Measurements from ENCODE around the gene GHSR. TPM values are rescaled to one million over a fixed set of nuclear protein-coding genes. Genes with fewer than 3 reads are reported as not detected.

The GHSR gene
- total RNA-seq, 4 donors from 2014 or later, result not detected

DNA sequence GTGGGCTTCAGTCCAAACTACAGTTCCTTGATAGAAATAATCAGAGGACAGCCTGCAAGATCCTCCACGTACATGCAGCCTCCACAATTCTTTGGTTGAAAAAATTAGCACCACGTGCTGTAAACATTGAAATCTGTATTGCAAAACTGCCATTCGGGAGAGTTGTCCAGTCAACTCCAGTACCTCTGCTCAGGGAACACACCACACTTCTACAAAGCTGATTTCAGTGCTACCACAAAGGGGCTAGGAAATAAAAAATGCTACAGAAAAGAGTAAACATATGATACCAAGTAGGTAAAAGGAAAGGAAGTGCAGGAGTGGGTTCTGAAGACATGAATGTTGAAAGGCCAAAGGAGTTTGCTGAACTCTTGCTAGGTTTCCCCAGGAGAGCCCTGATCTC lies 40.4 kb downstream of the GHSR start:
- no peaks in the 10 kb centered on the region for H3K4me1 ChIP-seq

DNA sequence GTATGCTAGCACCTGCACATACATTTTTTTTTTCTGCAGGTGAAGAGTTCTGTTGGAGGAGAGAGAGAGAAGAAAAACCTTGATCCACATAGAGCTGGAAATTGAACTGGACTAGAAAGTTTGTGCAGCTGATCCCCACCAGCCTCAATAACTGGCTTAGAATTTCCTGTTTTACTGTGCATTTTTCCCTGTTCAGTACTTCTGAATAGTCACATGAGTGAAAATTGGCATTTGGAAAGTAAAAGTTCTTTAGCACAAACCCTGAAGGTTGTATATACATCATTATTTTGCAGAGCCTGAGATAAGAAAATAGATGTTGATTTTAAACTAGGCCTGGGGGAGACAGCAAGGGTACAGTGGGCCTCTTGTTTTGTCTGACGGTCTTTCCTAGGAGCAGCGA lies 42.3 kb downstream of the GHSR start:
- Histone ChIP-seq H3K9me3 (no peaks in the 10 kb centered on the region), H3K4me3 (no peak overlapping the region), H3K27me3 (no peaks in the 10 kb centered on the region), H3K4me1 (no peaks in the 10 kb centered on the region), H3K36me3 (no peaks in the 10 kb centered on the region), H3K27ac (no peak overlapping the region)
- no peak for DNase-seq
- no peak for TF ChIP-seq CTCF (IDR thresholded peaks at IDR 0.05)
- TF ChIP-seq POLR2A (IDR thresholded peaks at IDR 0.05), result no peak

More for the DNA sequence above, 40.4 kb downstream of the GHSR start:
- Histone ChIP-seq H3K36me3 (no peaks in the 10 kb centered on the region), H3K27me3 (no peaks in the 10 kb centered on the region), H3K27ac (no peak overlapping the region), H3K9me3 (no peaks in the 10 kb centered on the region), H3K4me3 (no peak overlapping the region)
- no peak for TF ChIP-seq CTCF (IDR thresholded peaks at IDR 0.05)
- no peak for DNase-seq

DNA sequence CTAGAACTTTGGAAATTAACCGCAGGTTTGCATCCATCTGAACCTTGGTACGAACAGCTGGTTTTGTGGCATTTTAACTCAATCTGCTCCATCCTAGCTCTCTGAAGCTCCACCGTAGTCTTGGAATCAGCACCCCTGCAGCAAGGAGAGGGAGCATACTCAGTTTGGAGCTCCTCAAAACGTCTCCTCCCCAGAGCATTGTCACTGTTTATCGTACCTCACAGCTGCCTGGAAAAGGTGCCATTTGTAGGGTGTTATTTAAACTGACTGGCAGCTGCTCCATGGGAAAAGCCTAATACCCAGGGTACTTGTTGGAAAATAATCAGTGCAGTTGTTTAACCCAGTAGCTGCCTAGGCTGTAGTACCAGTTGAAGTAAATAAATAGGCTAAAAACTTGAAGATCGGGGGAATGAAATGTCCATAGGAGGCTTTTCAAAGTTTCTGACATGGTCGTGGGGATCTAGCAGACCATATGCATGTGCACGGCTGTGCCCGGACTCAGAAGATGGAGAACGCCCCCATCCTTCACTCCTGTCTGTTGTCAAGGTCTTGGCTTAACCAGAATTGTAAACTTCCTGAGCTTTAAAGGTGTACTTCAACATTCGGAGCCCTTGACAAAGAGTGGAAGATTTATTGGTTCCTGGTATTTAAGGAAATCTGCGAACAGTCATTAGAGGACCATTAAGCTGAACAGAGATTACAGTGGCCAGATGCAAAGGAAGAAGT lies 43.9 kb downstream of the GHSR start:
- TF ChIP-seq POLR2A (IDR thresholded peaks at IDR 0.05), result no peak
- no peak for TF ChIP-seq CTCF (IDR thresholded peaks at IDR 0.05)
- no peak overlapping the region for H3K27ac ChIP-seq
- no peaks in the 10 kb centered on the region for H3K4me1 ChIP-seq
- H3K36me3 ChIP-seq, result no peaks in the 10 kb centered on the region
- no peak overlapping the region for H3K4me3 ChIP-seq
- no peaks in the 10 kb centered on the region for H3K9me3 ChIP-seq
- H3K27me3 ChIP-seq, result no peaks in the 10 kb centered on the region
- DNase-seq, result no peak

DNA sequence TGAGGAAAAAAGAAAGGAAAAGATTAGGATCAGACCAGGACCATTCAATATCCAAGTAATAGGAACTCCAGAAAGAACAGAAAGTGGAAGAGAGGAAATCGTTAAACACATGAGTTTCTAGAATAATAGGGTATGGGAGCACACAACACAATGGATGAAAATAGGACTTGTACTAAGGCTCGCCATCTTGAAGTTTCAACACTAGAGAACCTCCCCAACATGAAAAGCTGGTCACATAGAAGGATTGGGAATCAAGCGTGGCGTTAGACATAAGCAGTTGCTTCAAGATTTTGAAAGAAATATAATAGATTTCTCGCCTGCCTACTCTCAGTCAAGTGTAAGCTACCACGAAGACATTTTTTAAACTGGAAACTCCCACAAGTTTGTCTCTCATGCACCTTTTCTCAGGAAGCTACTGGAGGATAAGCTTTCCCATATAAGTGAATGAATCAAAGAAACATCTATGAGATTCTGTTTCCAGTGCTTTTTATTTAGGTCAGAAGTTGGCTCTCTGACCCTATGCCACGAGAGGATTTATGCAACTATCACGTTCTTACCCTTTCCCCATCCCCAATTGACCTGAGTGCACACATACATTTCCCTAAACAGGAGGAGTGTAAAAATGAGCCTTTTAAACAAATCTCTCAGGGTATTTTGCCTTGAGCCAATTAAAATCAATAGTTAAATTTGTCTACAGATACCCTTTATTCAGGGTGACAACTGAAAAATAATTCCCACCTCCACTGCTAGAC lies 45.2 kb downstream of the GHSR start:
- no peaks in the 10 kb centered on the region for H3K9me3 ChIP-seq
- no peak overlapping the region for H3K4me3 ChIP-seq
- no peak for DNase-seq
- no peak overlapping the region for H3K27ac ChIP-seq
- H3K4me1 ChIP-seq, result no peaks in the 10 kb centered on the region
- no peaks in the 10 kb centered on the region for H3K27me3 ChIP-seq
- TF ChIP-seq POLR2A (IDR thresholded peaks at IDR 0.05) (no peak), CTCF (IDR thresholded peaks at IDR 0.05) (no peak)
- no peaks in the 10 kb centered on the region for H3K36me3 ChIP-seq

DNA sequence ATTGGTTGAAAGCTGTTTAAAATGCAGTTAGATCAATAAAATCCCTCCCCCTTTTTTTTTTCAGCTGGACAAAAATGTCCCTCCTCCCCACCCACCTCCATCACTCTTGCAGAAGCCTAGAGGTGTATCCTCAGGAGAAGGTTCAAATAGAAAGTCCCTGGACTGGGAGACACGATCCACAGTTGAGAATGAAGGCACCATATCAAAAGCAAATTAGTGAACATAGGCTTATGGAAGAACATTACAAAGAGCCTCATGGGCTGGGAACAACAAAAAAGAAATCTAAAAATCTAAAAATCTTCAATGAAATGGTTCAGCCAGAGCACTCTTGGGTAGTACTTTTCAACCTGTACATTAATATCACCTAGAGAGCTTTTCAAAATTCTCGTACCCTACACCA lies 46.2 kb downstream of the GHSR start:
- TF ChIP-seq CTCF (IDR thresholded peaks at IDR 0.05), result no peak
- no peak for TF ChIP-seq POLR2A (IDR thresholded peaks at IDR 0.05)
- no peaks in the 10 kb centered on the region for H3K4me1 ChIP-seq
- no peak overlapping the region for H3K4me3 ChIP-seq
- H3K27me3 ChIP-seq, result no peaks in the 10 kb centered on the region
- H3K36me3 ChIP-seq, result peaks cover 0 to 2% (median 0%) of the 10 kb centered on the region in 3 donors
- no peak for DNase-seq
- no peak overlapping the region for H3K27ac ChIP-seq
- H3K9me3 ChIP-seq, result no peaks in the 10 kb centered on the region

Data from Peyer's patch (tissue), 4 donors.